Epithelial cell of esophagus (primary cell): Measurements from ENCODE around the gene SLC39A1.

Experiments used
- DNase-seq: peaks from one replicate; pipeline ENCODE4 v3.0.0; 2010; ENCODE audit warnings: low read depth
- H3K4me3 ChIP-seq: 2 replicates; pipeline ENCODE4 v1.5.1; 2011; ENCODE audit warnings: mild to moderate bottlenecking, low read length, control low read depth
- CTCF ChIP-seq: IDR thresholded peaks from 2 replicates; pipeline ENCODE4 v1.5.1; 2011; ENCODE audit warnings: low read depth, mild to moderate bottlenecking, low read length, control low read depth, inconsistent platforms; ENCODE audit not compliant: insufficient read depth; ENCODE audit errors: missing control alignments

The SLC39A1 gene

GRCh38 chr1:153936011-153936802 lies 27.1 kb downstream of the SLC39A1 start:
- no peak for TF ChIP-seq CTCF
- no peak overlapping the region for H3K4me3 ChIP-seq
- no peak for DNase-seq

DNA sequence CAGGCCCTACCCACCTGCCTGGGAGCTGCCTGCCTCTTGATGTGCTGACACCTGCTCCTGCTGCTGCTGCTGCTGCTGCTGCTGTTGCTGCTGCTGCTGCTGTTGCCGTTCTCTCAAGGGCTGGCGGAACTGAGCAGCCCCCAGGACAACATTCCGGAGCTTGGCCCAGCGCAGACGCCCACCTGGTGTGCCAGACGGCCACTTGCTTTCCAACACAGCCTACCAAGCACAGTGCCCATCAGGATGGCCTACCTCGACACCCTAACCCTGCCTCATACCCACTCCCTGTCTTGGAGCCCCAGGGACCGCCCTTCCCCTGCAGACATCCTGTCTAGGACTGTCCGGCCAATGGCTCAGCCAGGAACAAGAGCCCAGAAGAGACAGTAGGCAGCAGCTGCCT lies 28.6 kb downstream of the SLC39A1 start:
- no peak overlapping the region for H3K4me3 ChIP-seq
- TF ChIP-seq CTCF, result no peak
- no peak for DNase-seq

- no peak for DNase-seq
- no peak overlapping the region for H3K4me3 ChIP-seq
- no peak for TF ChIP-seq CTCF
Measured at GRCh38 chr1:153933955-153934354, 29.4 kb downstream of the SLC39A1 start.

- no peak for TF ChIP-seq CTCF
- no peak for DNase-seq
- H3K4me3 ChIP-seq, result no peak overlapping the region
Measured at GRCh38 chr1:153933430-153933829, 29.9 kb downstream of the SLC39A1 start.

- no peak for DNase-seq
- H3K4me3 ChIP-seq, result no peak overlapping the region
- TF ChIP-seq CTCF, result no peak
Measured at GRCh38 chr1:153932156-153933131, 30.9 kb downstream of the SLC39A1 start.

- DNase-seq, result no peak
- no peak overlapping the region for H3K4me3 ChIP-seq
- peak; percentile 8 for TF ChIP-seq CTCF
Measured at GRCh38 chr1:153929981-153930948, 33.1 kb downstream of the SLC39A1 start.
